ENCODE results near the gene KCNH3.

- TF ChIP-seq POLR2A (IDR thresholded peaks at IDR 0.05), result no peak
- TF ChIP-seq CTCF (IDR thresholded peaks at IDR 0.05), result no peak
Observed at GRCh38 chr12:49563951-49564685, 25.3 kb downstream of the KCNH3 start.

Data from right lobe of liver (tissue), 4 donors.